H9 (cell line): Measurements from ENCODE around the gene HNRNPR. TPM values are rescaled to one million over a fixed set of nuclear protein-coding genes. Genes with fewer than 3 reads are reported as not detected.

Source experiments
- DNase-seq: peaks from one replicate; pipeline ENCODE4 v3.0.0-alpha.2; 2017
- H2AFZ ChIP-seq: one replicate; pipeline ENCODE4 v1.6.1; 2013; ENCODE audit warnings: mild to moderate bottlenecking, low read length, control low read depth, moderate library complexity
- H2AK5ac ChIP-seq: 2 replicates; pipeline ENCODE4 v1.6.1; 2013; ENCODE audit warnings: low read length, control low read depth, mixed read lengths; ENCODE audit not compliant: insufficient read length
- H2BK120ac ChIP-seq: one replicate; pipeline ENCODE4 v1.6.1; 2013; ENCODE audit warnings: low read depth, mild to moderate bottlenecking, low read length, control low read depth, inconsistent platforms; ENCODE audit not compliant: poor library complexity, severe bottlenecking
- H2BK12ac ChIP-seq: 2 replicates; pipeline ENCODE4 v1.6.1; 2013; ENCODE audit warnings: low read length, control low read depth, mixed read lengths, low read depth; ENCODE audit not compliant: insufficient read length
- H2BK15ac ChIP-seq: 2 replicates; pipeline ENCODE4 v1.6.1; 2013; ENCODE audit warnings: low read depth, low read length, control low read depth
- H2BK20ac ChIP-seq: one replicate; pipeline ENCODE4 v1.6.1; 2013; ENCODE audit warnings: low read depth, mild to moderate bottlenecking, low read length, control low read depth, inconsistent platforms; ENCODE audit not compliant: poor library complexity, severe bottlenecking
- H2BK5ac ChIP-seq: 2 replicates; pipeline ENCODE4 v1.6.1; 2013; ENCODE audit warnings: low read length, control low read depth, mixed read lengths; ENCODE audit not compliant: insufficient read length
- H3K14ac ChIP-seq: 2 replicates; pipeline ENCODE4 v1.6.1; 2013; ENCODE audit warnings: low read length, control low read depth; ENCODE audit not compliant: insufficient read depth
- H3K18ac ChIP-seq: 2 replicates; pipeline ENCODE4 v1.6.1; 2013; ENCODE audit warnings: low read depth, mild to moderate bottlenecking, mixed read lengths, low read length, control low read depth; ENCODE audit not compliant: insufficient read length
- H3K23ac ChIP-seq: 2 replicates; pipeline ENCODE4 v1.6.1; 2013; ENCODE audit warnings: low read length, control low read depth, mixed read lengths, low read depth; ENCODE audit not compliant: insufficient read length
- H3K23me2 ChIP-seq: 2 replicates; pipeline ENCODE4 v1.6.1; 2013; ENCODE audit warnings: low read depth, mild to moderate bottlenecking, mixed read lengths, low read length, control low read depth; ENCODE audit not compliant: insufficient read length, poor library complexity, severe bottlenecking
- H3K27ac ChIP-seq: 2 replicates; pipeline ENCODE4 v1.5.1; 2013; ENCODE audit warnings: low read length, control low read depth, mixed read lengths, low read depth; ENCODE audit not compliant: insufficient read length
- H3K27me3 ChIP-seq: 2 replicates; pipeline ENCODE4 v1.6.1; 2013; ENCODE audit warnings: low read length, control low read depth, inconsistent platforms; ENCODE audit not compliant: insufficient read depth
- H3K4ac ChIP-seq: 2 replicates; pipeline ENCODE4 v1.6.1; 2013; ENCODE audit warnings: low read depth, mild to moderate bottlenecking, control low read depth, inconsistent platforms, low read length, moderate library complexity
- H3K4me1 ChIP-seq: 2 replicates; pipeline ENCODE4 v1.6.1; 2013; ENCODE audit warnings: low read length, control low read depth, inconsistent platforms; ENCODE audit not compliant: insufficient read depth
- H3K4me2 ChIP-seq: 2 replicates; pipeline ENCODE4 v1.6.1; 2013; ENCODE audit warnings: low read length, control low read depth, mixed read lengths; ENCODE audit not compliant: insufficient read length, insufficient read depth
- H3K56ac ChIP-seq: 2 replicates; pipeline ENCODE4 v1.6.1; 2013; ENCODE audit warnings: low read depth, mild to moderate bottlenecking, mixed read lengths, low read length, control low read depth; ENCODE audit not compliant: insufficient read length
- H3K79me1 ChIP-seq: 2 replicates; pipeline ENCODE4 v1.6.1; 2013; ENCODE audit warnings: low read depth, mild to moderate bottlenecking, moderate library complexity, low read length, control low read depth, inconsistent platforms; ENCODE audit not compliant: insufficient read depth, poor library complexity, severe bottlenecking
- H3K79me2 ChIP-seq: 2 replicates; pipeline ENCODE4 v1.6.1; 2013; ENCODE audit warnings: low read length, control low read depth, inconsistent platforms; ENCODE audit not compliant: insufficient read depth
- H3K9ac ChIP-seq: 2 replicates; pipeline ENCODE4 v1.6.1; 2013; ENCODE audit warnings: low read length, control low read depth, mixed read lengths; ENCODE audit not compliant: insufficient read length; ENCODE audit errors: extremely low read depth
- H3K9me3 ChIP-seq: one replicate; pipeline ENCODE4 v1.6.1; 2013; ENCODE audit warnings: low read depth, low read length, inconsistent platforms; ENCODE audit not compliant: control insufficient read depth
- H3T11ph ChIP-seq: one replicate; pipeline ENCODE4 v1.6.1; 2013; ENCODE audit warnings: mild to moderate bottlenecking, low read length, control low read depth, inconsistent platforms
- H4K20me1 ChIP-seq: one replicate; pipeline ENCODE4 v1.6.1; 2013; ENCODE audit not compliant: control insufficient read depth, insufficient read length, insufficient read depth
- H4K5ac ChIP-seq: 2 replicates; pipeline ENCODE4 v1.6.1; 2013; ENCODE audit warnings: low read depth, mild to moderate bottlenecking, mixed read lengths, low read length, control low read depth; ENCODE audit not compliant: insufficient read length
- H4K8ac ChIP-seq: replicated peaks from 2 replicates; pipeline ENCODE4 v1.6.1; 2013; ENCODE audit warnings: low read length, control low read depth, mixed read lengths, low read depth; ENCODE audit not compliant: insufficient read length
- H4K91ac ChIP-seq: 2 replicates; pipeline ENCODE4 v1.6.1; 2013; ENCODE audit warnings: low read depth, mild to moderate bottlenecking, moderate library complexity, mixed read lengths, low read length, control low read depth; ENCODE audit not compliant: insufficient read length
- H3K27ac Mint-ChIP-seq, 3 experiments: 2 replicates in 2 of 3; 3 replicates in 1 of 3; pipeline ENCODE4 v1.8.0; 2020 to 2021; ENCODE audit warnings: mixed read lengths in 3 of 3, mild to moderate bottlenecking in 1 of 3, moderate library complexity in 1 of 3
- H3K27me3 Mint-ChIP-seq: 2 replicates; pipeline ENCODE4 v1.8.0; 2021; ENCODE audit warnings: low read depth, mild to moderate bottlenecking, moderate library complexity, mixed read lengths
- H3K36me3 Mint-ChIP-seq, 3 experiments: 2 replicates in 2 of 3; 3 replicates in 1 of 3; pipeline ENCODE4 v1.8.0; 2020 to 2021; ENCODE audit warnings: low read depth in 3 of 3, mixed read lengths in 3 of 3; ENCODE audit not compliant: insufficient read depth in 1 of 3
- H3K4me1 Mint-ChIP-seq, 2 experiments: 2 replicates each; pipeline ENCODE4 v1.8.0; 2020; ENCODE audit warnings: mixed read lengths in 2 of 2
- H3K4me3 Mint-ChIP-seq, 2 experiments: 2 replicates in 1 of 2; 3 replicates in 1 of 2; pipeline ENCODE4 v1.8.0; 2020 to 2021; ENCODE audit warnings: mild to moderate bottlenecking in 2 of 2, mixed read lengths in 2 of 2, moderate library complexity in 1 of 2
- H3K9me3 Mint-ChIP-seq, 2 experiments: 2 replicates in 1 of 2; 3 replicates in 1 of 2; pipeline ENCODE4 v1.8.0; 2020; ENCODE audit warnings: mild to moderate bottlenecking in 2 of 2, mixed read lengths in 2 of 2, moderate library complexity in 1 of 2
- CTCF ChIP-seq: fragments of 200-600 bp; sonication (generic); conservative IDR thresholded peaks from 3 replicates; pipeline ENCODE4 v1.8.0; 2021; ENCODE audit warnings: antibody characterized with exemption, mild to moderate bottlenecking
- WGBS: extraction: QIAGEN DNeasy Blood & Tissue Kit; methylation state at CpG from one replicate; pipeline ENCODE4 v1.1.7; 2013; ENCODE audit warnings: missing lambda C conversion rate, low lambda C conversion rate, mixed read lengths; ENCODE audit not compliant: insufficient read length; ENCODE audit errors: extremely low coverage; 5-methylcytosine and 5-hydroxymethylcytosine counted together
- total RNA-seq: library from RNA; stranded (reverse); gene quantifications from 2 replicates; pipeline ENCODE4 v1.2.1, GENCODE V29; 2021

The HNRNPR gene
- total RNA-seq, 1 experiment from 2014 or later: 196 TPM

- H3K4ac ChIP-seq: no peak overlapping the region
- H3K4me1 ChIP-seq: no peaks in the 10 kb centered on the region
- no peak overlapping the region for H3K27ac Mint-ChIP-seq
- no peak overlapping the region for H3T11ph ChIP-seq
- H2BK12ac ChIP-seq: no peak overlapping the region
- no CpG with 5 or more reads among the region's 1 CpG for WGBS
- no peak overlapping the region for H2AK5ac ChIP-seq
- no peak overlapping the region for H3K14ac ChIP-seq
- no peak overlapping the region for H3K4me3 Mint-ChIP-seq
- no peaks in the 10 kb centered on the region; the same call in 1 of the 2 replicates for H3K27me3 Mint-ChIP-seq
- H4K5ac ChIP-seq: no peak overlapping the region
- H3K4me1 Mint-ChIP-seq: no peaks in the 10 kb centered on the region
- H3K4me2 ChIP-seq: no peak overlapping the region
- no peaks in the 10 kb centered on the region for H4K20me1 ChIP-seq
- peaks cover 57 to 94% (median 92%) of the 10 kb centered on the region in 3 experiments for H3K36me3 Mint-ChIP-seq
- no peak overlapping the region for H2BK15ac ChIP-seq
- no peak overlapping the region for H2BK120ac ChIP-seq
- no peak overlapping the region for H3K18ac ChIP-seq
- H3K79me2 ChIP-seq: no peaks in the 10 kb centered on the region; the same call in 1 of the 2 replicates
- peaks cover 3% of the 10 kb centered on the region for H3K79me1 ChIP-seq
- no peaks in the 10 kb centered on the region for H3K23me2 ChIP-seq
- H3K27ac ChIP-seq: no peak overlapping the region
- H3K23ac ChIP-seq: no peak overlapping the region
- no peaks in the 10 kb centered on the region for H3K27me3 ChIP-seq
- no peak overlapping the region for H2BK5ac ChIP-seq
- no peak overlapping the region for H2BK20ac ChIP-seq
- H3K9me3 Mint-ChIP-seq: no peaks in the 10 kb centered on the region
- no peak overlapping the region for H3K56ac ChIP-seq
- no peak overlapping the region for H4K91ac ChIP-seq
- no peak overlapping the region for H4K8ac ChIP-seq
- no peak for DNase-seq
- no peak overlapping the region for H2AFZ ChIP-seq
- no peak overlapping the region for H3K9ac ChIP-seq
- no peak for TF ChIP-seq CTCF
- no peaks in the 10 kb centered on the region for H3K9me3 ChIP-seq
Observed at GRCh38 chr1:23330846-23331245, 13.2 kb downstream of the HNRNPR start.
